ENCODE data around the gene ZNF772. TPM values are rescaled to one million over a fixed set of nuclear protein-coding genes. Genes with fewer than 3 reads are reported as not detected.

The ZNF772 gene
- 0.83 to 1.5 TPM (median 1.2 TPM) in 5 replicates for total RNA-seq (2022; extraction: Qiagen RNA extraction; ENCODE audit: low read depth)

GRCh38 chr19:57477191-57478008, at the start of gene ZNF772:
TSS of gene ZNF772 (minus strand) at chr19:57477566. CDS start at chr19:57477309, 257 bp downstream.

GRCh38 chr19:57499680-57500395, 22.5 kb upstream of the ZNF772 start, which contains the start of gene ZNF773:
TSS of gene ZNF773 (plus strand) at chr19:57499938. CDS start at chr19:57500081, 143 bp downstream.

GRCh38 chr19:57487477-57488298, 10.3 kb upstream of the ZNF772 start, which contains the start of gene ZNF419:
TSS of gene ZNF419 (plus strand) at chr19:57487750. CDS start at chr19:57487951, 201 bp downstream.

GRCh38 chr19:57435062-57435978, 42.0 kb downstream of the ZNF772 start, which contains the start of gene ZNF749:
TSS of gene ZNF749 (plus strand) at chr19:57435325. CDS start at chr19:57435579, 254 bp downstream.

Other genes starting within 250 kb of the ZNF772 start
- 0.27 to 0.61 TPM (median 0.32 TPM) in 4 of 5 replicates, not detected in the other for gene AURKC, start 246.5 kb downstream of the ZNF772 start, total RNA-seq (2022; extraction: Qiagen RNA extraction; ENCODE audit: low read depth)
- gene ZNF805, start 236.9 kb downstream of the ZNF772 start, total RNA-seq (2022; extraction: Qiagen RNA extraction; ENCODE audit: low read depth): 1.2 to 2.5 TPM (median 1.8 TPM) in 5 replicates
- gene ZNF460, start 197.1 kb downstream of the ZNF772 start, total RNA-seq (2022; extraction: Qiagen RNA extraction; ENCODE audit: low read depth): 0.77 to 1.2 TPM (median 1.0 TPM) in 5 replicates
- gene ZNF543, start 157.1 kb downstream of the ZNF772 start, total RNA-seq (2022; extraction: Qiagen RNA extraction; ENCODE audit: low read depth): 0.82 to 2.0 TPM (median 1.5 TPM) in 5 replicates
- 1.7 to 2.1 TPM (median 2.1 TPM) in 5 replicates for gene ZNF304, start 126.3 kb downstream of the ZNF772 start, total RNA-seq (2022; extraction: Qiagen RNA extraction; ENCODE audit: low read depth)
- 14.3 to 17.8 TPM (median 15.6 TPM) in 5 replicates for gene TRAPPC2B, start 114.0 kb downstream of the ZNF772 start, total RNA-seq (2022; extraction: Qiagen RNA extraction; ENCODE audit: low read depth)
- 1.4 to 2.0 TPM (median 1.6 TPM) in 5 replicates for gene ZNF547, start 114.0 kb downstream of the ZNF772 start, total RNA-seq (2022; extraction: Qiagen RNA extraction; ENCODE audit: low read depth)
- gene ZNF548, start 87.7 kb downstream of the ZNF772 start, total RNA-seq (2022; extraction: Qiagen RNA extraction; ENCODE audit: low read depth): 2.9 to 4.0 TPM (median 3.5 TPM) in 5 replicates
- 2.9 to 6.8 TPM (median 4.8 TPM) in 5 replicates for gene ZNF17, start 66.4 kb downstream of the ZNF772 start, total RNA-seq (2022; extraction: Qiagen RNA extraction; ENCODE audit: low read depth)
- gene ZNF749, start 42.2 kb downstream of the ZNF772 start, total RNA-seq (2022; extraction: Qiagen RNA extraction; ENCODE audit: low read depth): 13.7 to 16.8 TPM (median 15.4 TPM) in 5 replicates
- gene VN1R1, start 20.4 kb downstream of the ZNF772 start, total RNA-seq (2022; extraction: Qiagen RNA extraction; ENCODE audit: low read depth): 0.06 to 0.13 TPM in 2 of 5 replicates, not detected in the others
- gene ZNF419, start 10.2 kb upstream of the ZNF772 start, total RNA-seq (2022; extraction: Qiagen RNA extraction; ENCODE audit: low read depth): 4.6 to 7.6 TPM (median 6.7 TPM) in 5 replicates
- 4.6 to 7.1 TPM (median 4.8 TPM) in 5 replicates for gene ZNF773, start 22.4 kb upstream of the ZNF772 start, total RNA-seq (2022; extraction: Qiagen RNA extraction; ENCODE audit: low read depth)
- 1.3 to 2.0 TPM (median 1.6 TPM) in 5 replicates for gene ZNF549, start 49.8 kb upstream of the ZNF772 start, total RNA-seq (2022; extraction: Qiagen RNA extraction; ENCODE audit: low read depth)
- 2.1 to 4.4 TPM (median 4.2 TPM) in 5 replicates for gene ZNF550, start 82.3 kb upstream of the ZNF772 start, total RNA-seq (2022; extraction: Qiagen RNA extraction; ENCODE audit: low read depth)
- gene ZNF416, start 101.3 kb upstream of the ZNF772 start, total RNA-seq (2022; extraction: Qiagen RNA extraction; ENCODE audit: low read depth): 4.2 to 4.9 TPM (median 4.5 TPM) in 5 replicates
- 0.06 TPM in 1 of 5 replicates, not detected in the others for gene ZIK1, start 106.6 kb upstream of the ZNF772 start, total RNA-seq (2022; extraction: Qiagen RNA extraction; ENCODE audit: low read depth)
- gene ZNF530, start 122.3 kb upstream of the ZNF772 start, total RNA-seq (2022; extraction: Qiagen RNA extraction; ENCODE audit: low read depth): 4.1 to 4.8 TPM (median 4.4 TPM) in 5 replicates
- gene ZNF134, start 136.7 kb upstream of the ZNF772 start, total RNA-seq (2022; extraction: Qiagen RNA extraction; ENCODE audit: low read depth): 5.3 to 9.1 TPM (median 8.5 TPM) in 5 replicates
- 5.4 to 6.4 TPM (median 6.0 TPM) in 5 replicates for gene ZNF211, start 155.6 kb upstream of the ZNF772 start, total RNA-seq (2022; extraction: Qiagen RNA extraction; ENCODE audit: low read depth)
- gene ZSCAN4, start 191.4 kb upstream of the ZNF772 start, total RNA-seq (2022; extraction: Qiagen RNA extraction; ENCODE audit: low read depth): not detected in 5 replicates
- gene ZNF551, start 204.4 kb upstream of the ZNF772 start, total RNA-seq (2022; extraction: Qiagen RNA extraction; ENCODE audit: low read depth): 5.4 to 6.2 TPM (median 6.0 TPM) in 5 replicates
- gene ZNF154, start 231.6 kb upstream of the ZNF772 start, total RNA-seq (2022; extraction: Qiagen RNA extraction; ENCODE audit: low read depth): not detected in 5 replicates

Measured in A549 treated with RU486 at 1 μM for 4 hours (cell line).